Sciatic nerve (tissue), 2 donors: ENCODE results near the gene TAMM41. TPM values are rescaled to one million over a fixed set of nuclear protein-coding genes. Genes with fewer than 3 reads are reported as not detected.
"Not testable (repeated sequence)": the region's sequence is repeated elsewhere in the genome, so short reads cannot be mapped to it uniquely, and the experiment has no call there.

Experiments used
- ATAC-seq: fragments of 200-7000 bp; cut with Tn5 transposase; one replicate; pipeline ENCODE4 v1.9.1; 2020; ENCODE audit warnings: mild to moderate bottlenecking, moderate library complexity
- DNase-seq: peaks from one replicate; pipeline ENCODE4 v3.0.0-alpha.2; 2020; ENCODE audit warnings: low spot score
- intact Hi-C: fragments of 100-400 bp; cut with DNase I; formaldehyde crosslinking; loops from one replicate; pipeline ENCODE4 v1.14.2; 2022
- total RNA-seq: library from RNA; stranded (reverse); fragmentation: NEBNext Ultra II Directional; extraction: Animal tissue kit (Norgen Biotek cat#: 25700); gene quantifications from one replicate; pipeline ENCODE4 v1.2.1, GENCODE V29; 2021
- donor health status: DM: no; HTN: no; CAD: no.
- donor health status: DM: no; HTN: no; CAD: no.

The TAMM41 gene, protein sequence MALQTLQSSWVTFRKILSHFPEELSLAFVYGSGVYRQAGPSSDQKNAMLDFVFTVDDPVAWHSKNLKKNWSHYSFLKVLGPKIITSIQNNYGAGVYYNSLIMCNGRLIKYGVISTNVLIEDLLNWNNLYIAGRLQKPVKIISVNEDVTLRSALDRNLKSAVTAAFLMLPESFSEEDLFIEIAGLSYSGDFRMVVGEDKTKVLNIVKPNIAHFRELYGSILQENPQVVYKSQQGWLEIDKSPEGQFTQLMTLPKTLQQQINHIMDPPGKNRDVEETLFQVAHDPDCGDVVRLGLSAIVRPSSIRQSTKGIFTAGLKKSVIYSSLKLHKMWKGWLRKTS
- total RNA-seq, result 30.6 TPM

DNA sequence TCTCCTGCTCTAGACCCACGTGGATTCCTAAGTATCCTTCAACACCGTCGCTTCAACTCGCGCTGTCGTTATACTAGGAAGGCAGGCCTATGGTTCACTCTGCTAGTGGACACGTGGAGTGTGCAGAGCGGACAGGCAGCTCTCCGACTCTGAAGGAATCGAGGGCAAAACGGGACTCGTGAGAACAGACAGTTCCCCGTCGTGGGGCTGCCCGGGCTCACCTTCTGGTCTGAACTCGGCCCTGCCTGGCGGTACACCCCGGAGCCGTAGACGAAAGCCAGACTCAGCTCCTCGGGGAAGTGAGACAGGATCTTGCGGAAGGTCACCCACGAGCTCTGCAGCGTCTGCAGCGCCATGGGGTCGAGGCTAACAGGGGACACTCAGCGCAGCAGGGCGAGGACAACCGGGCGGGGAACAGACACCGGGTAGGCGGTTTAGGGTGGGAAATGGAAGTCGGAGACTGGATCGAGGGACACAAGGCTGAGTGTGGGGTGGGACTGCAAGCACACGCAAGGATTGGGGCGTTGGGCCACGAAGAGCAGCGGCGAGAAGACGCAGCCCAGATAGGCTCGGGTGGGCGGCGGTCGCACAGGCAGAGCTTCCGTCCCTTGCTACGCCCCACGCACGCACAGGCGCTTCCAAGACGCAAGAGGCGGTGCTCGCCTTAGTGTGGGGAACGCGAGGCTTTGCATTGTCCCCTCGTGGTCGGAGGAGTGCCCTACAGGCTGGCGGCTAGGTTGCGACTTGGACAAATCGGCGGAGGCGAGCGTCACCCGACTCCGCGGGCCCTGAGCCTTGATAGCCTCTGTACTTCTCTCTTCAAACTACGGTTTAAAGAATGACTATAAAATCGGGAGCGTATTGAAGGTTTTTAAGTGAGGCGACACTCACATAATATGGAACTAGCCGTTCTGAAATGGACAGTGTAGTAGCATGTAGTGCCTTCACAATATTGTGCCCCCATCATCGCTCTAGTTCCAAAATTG lies at the start of gene TAMM41:
TAMM41 (minus strand) TSS at position 605 of the 986 bp plus-strand sequence; CDS start at position 356, 249 bp downstream.
- intact Hi-C loops, result no loop called here
- ATAC-seq (peak; percentile 100), DNase-seq (peak; percentile 93)

DNA sequence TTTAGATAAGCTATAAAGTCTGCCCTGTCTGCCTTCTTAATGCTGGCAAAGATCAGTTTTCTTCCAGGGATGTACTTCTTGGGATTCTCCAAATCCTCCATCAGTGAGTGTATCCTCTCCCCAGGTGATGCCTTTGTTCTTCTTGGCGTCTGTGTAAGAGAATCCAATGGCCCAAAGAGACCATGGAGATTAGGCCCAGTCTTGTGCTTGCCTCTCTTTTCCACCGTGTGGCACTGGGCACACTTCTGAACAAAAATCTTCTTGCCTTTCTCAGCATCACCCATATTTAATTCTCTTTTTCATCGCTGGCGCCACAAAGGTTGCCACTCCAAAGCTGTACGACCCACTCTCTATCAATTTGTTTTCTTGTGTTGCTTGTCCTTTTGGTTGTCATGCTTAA lies 32.2 kb upstream of the TAMM41 start:
- ATAC-seq (no peak), DNase-seq (no peak)
- intact Hi-C loops, result no loop called here

DNA sequence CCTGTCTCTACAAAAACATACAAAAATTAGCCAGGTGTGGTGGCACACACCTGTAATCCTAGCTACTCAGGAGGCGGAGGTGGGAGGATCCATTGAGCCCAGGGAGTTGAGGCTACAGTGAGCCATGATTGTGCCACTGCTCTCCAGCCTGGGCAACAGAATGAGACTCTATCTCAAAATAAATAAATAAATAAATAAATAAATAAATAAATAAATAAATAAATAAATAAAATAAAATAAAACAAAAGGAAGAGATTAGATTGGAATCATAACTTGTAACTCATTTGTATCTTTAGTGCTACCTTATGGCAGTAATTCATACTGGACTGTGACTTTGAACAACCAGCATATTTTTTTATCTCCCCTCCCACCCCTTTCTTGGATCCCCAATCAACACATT lies 28.0 kb upstream of the TAMM41 start:
- DNase-seq, intact Hi-C loops, ATAC-seq: not testable (repeated sequence)

DNA sequence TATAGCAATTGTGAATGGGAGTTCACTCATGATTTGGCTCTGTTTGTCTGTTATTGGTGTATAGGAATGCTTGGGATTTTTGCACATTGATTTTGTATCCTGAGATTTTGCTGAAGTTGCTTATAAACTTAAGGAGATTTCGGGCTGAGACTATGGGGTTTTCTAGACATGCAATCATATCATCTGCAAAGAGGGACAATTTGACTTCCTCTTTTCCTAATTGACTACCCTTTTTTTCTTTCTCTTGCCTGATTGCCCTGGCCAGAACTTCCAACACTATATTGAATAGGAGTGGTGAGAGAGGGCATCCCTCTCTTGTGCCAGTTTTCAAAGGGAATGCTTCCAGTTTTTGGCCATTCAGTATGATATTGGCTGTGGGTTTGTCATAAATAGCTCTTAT lies 17.1 kb upstream of the TAMM41 start:
- intact Hi-C loops, DNase-seq, ATAC-seq: not testable (repeated sequence)

- not testable (repeated sequence) for ATAC-seq
These were observed 15.9 kb upstream of the TAMM41 start for GRCh38 chr3:11862584-11862983.

DNA sequence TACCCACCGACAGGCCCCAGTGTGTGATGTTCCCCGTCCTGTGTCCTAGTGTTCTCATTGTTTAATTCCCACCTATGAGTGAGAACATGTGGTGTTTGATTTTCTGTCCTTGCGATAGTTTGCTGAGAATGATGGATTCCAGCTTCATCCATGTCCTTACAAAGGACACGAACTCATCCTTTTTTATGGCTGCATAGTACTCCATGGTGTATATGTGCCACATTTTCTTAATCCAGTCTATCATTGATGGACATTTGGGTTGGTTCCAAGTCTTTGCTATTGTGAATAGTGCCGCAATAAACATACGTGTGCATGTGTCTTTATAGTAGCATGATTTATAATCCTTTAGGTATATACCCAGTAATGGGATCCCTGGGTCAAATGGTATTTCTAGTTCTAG lies 15.5 kb upstream of the TAMM41 start:
- ATAC-seq, DNase-seq, intact Hi-C loops: not testable (repeated sequence)

More at GRCh38 chr3:11862584-11862983, 15.9 kb upstream of the TAMM41 start:
- intact Hi-C loops, DNase-seq: not testable (repeated sequence)

- ATAC-seq, intact Hi-C loops, DNase-seq: not testable (repeated sequence)
These were observed 13.5 kb upstream of the TAMM41 start for GRCh38 chr3:11860213-11860612.

DNA sequence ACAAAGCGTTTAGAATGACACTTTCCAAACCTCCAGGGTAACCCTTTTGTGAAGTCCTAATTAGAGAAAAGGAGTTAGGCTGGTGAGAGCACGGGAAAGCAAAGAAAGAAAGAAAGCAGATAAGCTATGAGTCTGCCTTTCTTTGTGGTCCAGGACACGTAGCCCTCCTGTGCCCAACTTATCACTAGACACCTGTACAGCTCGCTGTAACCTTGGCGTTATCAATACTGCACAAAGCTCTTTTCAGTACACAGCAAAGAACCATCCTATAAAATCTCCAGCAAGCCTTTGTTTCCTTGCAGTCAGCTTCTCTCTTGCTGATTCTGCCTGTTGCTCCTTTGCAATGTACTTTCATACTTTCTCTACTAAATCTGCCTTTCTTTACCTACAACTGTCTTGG lies 6.8 kb upstream of the TAMM41 start:
- no peak for DNase-seq
- ATAC-seq, result no peak
- intact Hi-C loops, result no loop called here

GRCh38 chr3:11850003-11850402 lies 3.3 kb upstream of the TAMM41 start:
- no peak for DNase-seq
- ATAC-seq, result no peak
- intact Hi-C loops, result no loop called here

- DNase-seq (no peak), ATAC-seq (no peak)
- intact Hi-C loops, result no loop called here
These were observed 922 bp upstream of the TAMM41 start for GRCh38 chr3:11847607-11848006.

DNA sequence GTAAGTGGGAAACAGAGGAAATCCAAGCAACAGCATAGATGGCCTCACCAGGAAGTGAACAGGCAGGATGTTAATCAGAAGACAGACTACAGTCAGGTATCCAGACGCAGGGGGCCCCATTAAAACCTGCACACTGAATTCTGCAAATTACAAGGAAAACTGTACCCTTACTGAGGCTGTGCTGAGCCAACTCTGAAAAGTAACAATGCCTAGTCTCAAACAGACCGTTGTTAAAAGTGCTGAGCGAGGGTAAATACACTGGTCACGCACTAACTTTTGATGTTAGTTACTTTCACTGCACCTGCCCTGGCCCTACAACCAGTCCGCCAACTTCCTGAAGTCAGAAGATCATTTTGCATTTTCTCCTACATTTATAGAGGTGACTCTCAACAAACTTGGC lies 1.0 kb downstream of the TAMM41 start:
- no peak for DNase-seq
- ATAC-seq, result no peak
- intact Hi-C loops, result no loop called here

DNA sequence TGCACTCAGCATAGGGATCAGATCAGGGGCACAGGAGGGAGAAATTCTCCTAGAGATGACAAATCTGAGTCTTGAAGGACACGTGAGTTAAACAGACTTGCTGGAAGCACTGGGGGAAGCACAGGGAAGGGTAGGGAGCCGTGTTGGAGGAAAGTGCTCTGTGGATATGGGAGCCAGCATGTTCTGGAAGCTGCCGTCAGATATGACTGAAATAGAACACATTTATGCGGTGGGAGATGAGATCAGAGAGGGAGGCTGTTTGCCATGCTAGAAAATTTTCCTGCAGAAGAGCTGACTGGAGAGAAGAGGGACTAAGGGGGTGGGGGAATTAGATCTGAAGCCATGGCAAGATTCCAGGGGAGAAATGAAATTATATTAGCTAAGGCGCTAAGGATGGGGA lies 1.8 kb downstream of the TAMM41 start:
- intact Hi-C loops, result no loop called here
- ATAC-seq, result no peak

DNA sequence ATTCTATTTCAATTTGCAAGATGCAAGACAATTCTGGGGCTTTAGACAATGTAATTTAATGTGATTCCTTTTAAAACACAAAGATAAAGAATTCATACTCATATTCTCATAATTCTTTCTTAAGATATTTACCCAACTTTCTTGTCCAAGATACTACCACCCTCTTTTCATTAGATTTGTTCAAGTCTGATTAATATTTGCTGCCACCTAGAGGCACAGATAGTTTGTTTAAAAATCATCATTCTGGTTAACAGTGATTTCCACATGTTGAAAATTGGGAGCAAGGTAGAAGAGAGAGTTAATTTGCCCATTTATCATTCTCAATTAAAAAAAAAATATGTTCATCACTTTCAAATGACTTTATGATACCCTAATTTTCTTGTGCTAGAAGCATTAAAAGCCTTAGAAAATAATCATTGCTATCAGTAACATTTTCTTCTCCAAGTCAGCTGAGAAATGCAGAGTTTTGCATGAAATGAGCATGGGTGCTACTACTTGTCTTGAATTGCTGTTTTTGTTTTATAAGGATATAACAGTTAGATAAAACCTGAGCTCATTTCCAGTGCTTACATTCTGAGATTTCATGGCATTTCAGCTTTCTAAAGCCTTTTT lies 11.6 kb downstream of the TAMM41 start:
- ATAC-seq, result no peak
- no peak for DNase-seq
- intact Hi-C loops, result no loop called here

More for the DNA sequence above, 1.8 kb downstream of the TAMM41 start:
- no peak for DNase-seq

- intact Hi-C loops, result no loop called here
- DNase-seq (no peak), ATAC-seq (peak; percentile 57)
These were observed 13.4 kb downstream of the TAMM41 start for GRCh38 chr3:11832981-11833905.

- intact Hi-C loops, result no loop called here
- no peak for DNase-seq
- no peak for ATAC-seq
These were observed 17.3 kb downstream of the TAMM41 start for GRCh38 chr3:11829416-11829815.

GRCh38 chr3:11826628-11827265 lies 19.9 kb downstream of the TAMM41 start:
- ATAC-seq (no peak), DNase-seq (no peak)
- intact Hi-C loops, result no loop called here

DNA sequence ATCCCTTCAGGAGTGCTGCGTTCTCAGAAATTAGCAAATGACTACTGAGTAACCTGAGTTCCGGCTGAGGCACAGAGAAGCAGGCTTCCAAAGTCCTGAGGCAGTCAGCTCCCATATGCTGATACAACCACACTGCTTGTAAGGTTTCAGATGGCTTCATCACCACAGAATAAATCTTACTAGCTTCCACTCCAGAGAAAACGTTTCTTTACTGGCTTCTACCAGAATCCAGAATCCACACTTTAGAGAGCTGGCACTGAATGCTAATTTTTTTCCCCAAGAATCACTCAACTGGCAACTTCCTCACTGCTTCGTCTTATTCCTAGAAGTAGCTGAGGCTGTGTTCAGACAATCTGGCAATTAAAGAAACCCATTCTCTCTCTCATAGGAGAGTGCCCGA lies 21.4 kb downstream of the TAMM41 start:
- ATAC-seq (no peak), DNase-seq (no peak)
- intact Hi-C loops, result no loop called here

DNA sequence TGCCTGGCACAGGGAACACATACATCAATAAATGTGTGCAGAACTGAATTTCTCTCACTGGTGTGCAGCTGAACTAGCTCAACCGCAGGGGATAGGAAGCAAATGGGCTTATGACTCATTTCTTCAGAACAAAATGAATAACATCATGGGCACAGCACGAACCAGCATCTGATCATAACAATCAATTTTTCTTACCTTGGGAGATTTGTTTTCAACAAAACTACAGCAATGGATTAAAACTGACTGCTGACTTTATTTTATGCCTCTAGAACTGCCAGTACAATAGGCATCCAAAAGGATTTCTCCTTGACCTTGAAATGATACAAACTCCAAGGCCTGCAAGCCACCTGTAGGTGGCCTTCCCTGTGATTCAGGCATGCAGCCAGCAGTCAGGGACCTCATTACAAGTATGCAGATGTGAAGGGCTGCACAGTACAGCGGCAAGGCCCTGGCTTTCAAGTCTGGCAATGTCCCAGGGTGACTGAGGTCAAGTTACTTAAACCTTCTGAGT lies 26.1 kb downstream of the TAMM41 start:
- DNase-seq, result no peak
- intact Hi-C loops, result no loop called here
- no peak for ATAC-seq
